Measurements from ENCODE around the gene SHH. TPM values are rescaled to one million over a fixed set of nuclear protein-coding genes. Genes with fewer than 3 reads are reported as not detected.

Gene SHH
- total and polyA plus RNA-seq, 2 of the 13 experiments (the other 11 are each of a cell fraction or from before 2014, with no cell fraction given): 1.9 to 3.4 TPM

GRCh38 chr7:155805826-155806095 lies 6.5 kb downstream of the SHH start:
- Histone ChIP-seq H3K27ac (ENCODE audit: extremely low read length, insufficient read depth, low read length) (no peak overlapping the region), H3K4me2 (ENCODE audit: low read depth, low read length) (no peak overlapping the region), H3K4me1 (ENCODE audit: insufficient read depth, low read length) (peaks cover 33% of the 10 kb centered on the region), H3K9ac (ENCODE audit: insufficient read depth, low read depth, low read length) (no peak overlapping the region), H4K20me1 (ENCODE audit: insufficient read depth, low read length) (no peaks in the 10 kb centered on the region), H3K36me3 (replicated peaks in 1 of 2; ENCODE audit: control insufficient read depth in 1 of 2, insufficient read depth in 2 of 2, low read length in 2 of 2) (no peaks in the 10 kb centered on the region), H3K4me3 (replicated peaks in 1 of 3; ENCODE audit: insufficient read depth in 1 of 3, low read depth in 2 of 3, low read length in 3 of 3) (no peak overlapping the region), H2AFZ (ENCODE audit: low read length) (no peak overlapping the region), H3K79me2 (ENCODE audit: insufficient read depth, low read length) (no peaks in the 10 kb centered on the region), H3K9me3 (ENCODE audit: low read length) (no peaks in the 10 kb centered on the region), H3K27me3 (ENCODE audit: control insufficient read depth in 1 of 2, insufficient read depth in 2 of 2, low read length in 2 of 2) (peaks cover 0 to 10% of the 10 kb centered on the region in 2 experiments; a peak in 2 of 5 replicates)
- ChIA-PET CTCF (ENCODE audit: low intra/inter-chr PET ratio, low total read pairs) (no interaction called here), POLR2A (no interaction called here)
- intact Hi-C loops (cut with micrococcal nuclease; ENCODE audit: unreplicated experiment) (no loop called here), in situ Hi-C loops (cut with HindIII; ENCODE audit: extremely low pct_ligation_motif_present, low pct_unique_long_range_greater_than_20kb) (loop anchor here (25.0 kb wide), 1 partner anchor 832 kb away; the partner anchor contains the start of gene RNF32)
- no peak for FAIRE-seq
- DNase-seq (ENCODE audit: low spot score): no peak
- BruUV-seq (replicated peaks): no TSS peak
- 100% methylated on average over 10 of the region's 18 CpGs for WGBS (ENCODE audit: low lambda C conversion rate)
- no peak for TF ChIP-seq RERE (CRISPR knock-in tag; IDR thresholded peaks at IDR 0.05; ENCODE audit: low read depth)
- TF ChIP-seq ZNF768 (CRISPR knock-in tag; IDR thresholded peaks at IDR 0.05): no peak
- TF ChIP-seq AGO2 (optimal IDR thresholded peaks at IDR 0.05; ENCODE audit: low read depth, low read length): peak; percentile 16
- no peak for TF ChIP-seq ZNF205 (CRISPR knock-in tag; IDR thresholded peaks at IDR 0.05)
- no peak for TF ChIP-seq PREB (CRISPR knock-in tag; IDR thresholded peaks at IDR 0.05)
- no peak for TF ChIP-seq ZKSCAN8 (CRISPR knock-in tag; IDR thresholded peaks at IDR 0.05; ENCODE audit: borderline replicate concordance)
- TF ChIP-seq BRF2 (CRISPR knock-in tag; IDR thresholded peaks at IDR 0.05): no peak
- no peak for TF ChIP-seq LCORL (IDR thresholded peaks at IDR 0.05)
- no peak for TF ChIP-seq LCORL (CRISPR knock-in tag; IDR thresholded peaks at IDR 0.05)
- ATAC-seq: no peak

Data from HepG2 (cell line).